Measurements from ENCODE around the gene HSD11B2. TPM values are rescaled to one million over a fixed set of nuclear protein-coding genes. Genes with fewer than 3 reads are reported as not detected.
A peak's percentile ranks its signal among the peaks of the same experiment; 100 is the strongest.

HSD11B2 gene
- total RNA-seq, 1 donor from 2014 or later, result 38.7 TPM

DNA sequence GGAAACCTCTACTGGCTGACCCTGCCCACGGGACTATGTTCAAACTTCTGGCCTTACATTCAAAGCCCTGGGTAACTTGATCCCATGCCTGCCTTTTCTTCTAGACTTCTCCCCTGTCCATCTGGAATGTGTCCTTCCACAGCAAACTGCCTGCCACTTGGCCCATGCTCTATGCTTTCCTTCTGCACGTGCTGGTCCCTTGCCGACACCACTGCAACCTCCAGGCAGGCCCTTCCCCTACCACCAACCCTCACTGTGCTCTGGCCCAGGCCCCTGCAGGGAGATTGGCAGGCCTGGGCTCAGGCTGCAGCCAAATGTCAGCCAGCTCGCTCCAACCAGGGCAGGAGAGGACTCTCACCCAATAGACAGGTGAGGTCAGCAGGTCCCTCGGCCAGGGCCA lies 11.0 kb downstream of the HSD11B2 start:
- Mint-ChIP-seq H3K36me3 (ENCODE audit: insufficient read depth) (peaks cover 2% of the 10 kb centered on the region), H3K27me3 (no peaks in the 10 kb centered on the region), H3K4me3 (ENCODE audit: low read depth) (no peak overlapping the region), H3K9me3 (ENCODE audit: low read depth) (no peaks in the 10 kb centered on the region), H3K27ac (peak overlapping the region; percentile 69), H3K4me1 (ENCODE audit: low read depth) (no peaks in the 10 kb centered on the region)
- DNase-seq (ENCODE audit: low spot score, unreplicated experiment), result no peak
- TF ChIP-seq CTCF (IDR thresholded peaks at IDR 0.05; ENCODE audit: unreplicated experiment), result no peak

GRCh38 chr16:67442581-67443255 lies 11.8 kb downstream of the HSD11B2 start:
- H3K4me1 Mint-ChIP-seq (ENCODE audit: low read depth), result no peaks in the 10 kb centered on the region
- no peak for TF ChIP-seq CTCF (IDR thresholded peaks at IDR 0.05; ENCODE audit: unreplicated experiment)
- H3K36me3 Mint-ChIP-seq (ENCODE audit: insufficient read depth), result peaks cover 1% of the 10 kb centered on the region
- H3K9me3 Mint-ChIP-seq (ENCODE audit: low read depth), result no peaks in the 10 kb centered on the region
- H3K4me3 Mint-ChIP-seq (ENCODE audit: low read depth), result no peak overlapping the region
- no peak for DNase-seq (ENCODE audit: low spot score, unreplicated experiment)
- H3K27me3 Mint-ChIP-seq, result no peaks in the 10 kb centered on the region
- no peak overlapping the region for H3K27ac Mint-ChIP-seq

GRCh38 chr16:67443265-67443664 lies 12.3 kb downstream of the HSD11B2 start:
- no peaks in the 10 kb centered on the region for H3K27me3 Mint-ChIP-seq
- peaks cover 1% of the 10 kb centered on the region for H3K36me3 Mint-ChIP-seq (ENCODE audit: insufficient read depth)
- H3K4me3 Mint-ChIP-seq (ENCODE audit: low read depth), result no peak overlapping the region
- no peaks in the 10 kb centered on the region for H3K9me3 Mint-ChIP-seq (ENCODE audit: low read depth)
- TF ChIP-seq CTCF (IDR thresholded peaks at IDR 0.05; ENCODE audit: unreplicated experiment), result no peak
- DNase-seq (ENCODE audit: low spot score, unreplicated experiment), result no peak
- H3K27ac Mint-ChIP-seq, result no peak overlapping the region
- H3K4me1 Mint-ChIP-seq (ENCODE audit: low read depth), result no peaks in the 10 kb centered on the region

GRCh38 chr16:67444259-67445125 lies 13.6 kb downstream of the HSD11B2 start:
- no peaks in the 10 kb centered on the region for H3K9me3 Mint-ChIP-seq (ENCODE audit: low read depth)
- no peak for DNase-seq (ENCODE audit: low spot score, unreplicated experiment)

More at GRCh38 chr16:67444259-67445125, 13.6 kb downstream of the HSD11B2 start:
- H3K4me3 Mint-ChIP-seq (ENCODE audit: low read depth), result no peak overlapping the region
- TF ChIP-seq CTCF (IDR thresholded peaks at IDR 0.05; ENCODE audit: unreplicated experiment), result no peak
- H3K4me1 Mint-ChIP-seq (ENCODE audit: low read depth), result no peaks in the 10 kb centered on the region
- peaks cover 2% of the 10 kb centered on the region for H3K36me3 Mint-ChIP-seq (ENCODE audit: insufficient read depth)
- no peaks in the 10 kb centered on the region for H3K27me3 Mint-ChIP-seq
- H3K27ac Mint-ChIP-seq, result no peak overlapping the region
